ENCODE measurements around the gene FCHSD1.

The FCHSD1 gene

GRCh38 chr5:141634720-141635119, 16.5 kb downstream of the FCHSD1 start:
- peak overlapping the region; percentile 96 for H3K4me3 Mint-ChIP-seq
- DNase-seq: no peak
- H3K27ac Mint-ChIP-seq: no peak overlapping the region
- peaks cover 19% of the 10 kb centered on the region for H3K27me3 Mint-ChIP-seq (ENCODE audit: low read depth, poor library complexity)
- H3K9me3 Mint-ChIP-seq: no peaks in the 10 kb centered on the region
- peaks cover 25% of the 10 kb centered on the region for H3K4me1 Mint-ChIP-seq
- TF ChIP-seq CTCF (IDR thresholded peaks at IDR 0.05): no peak
- H3K36me3 Mint-ChIP-seq (ENCODE audit: low read depth): peaks cover 34% of the 10 kb centered on the region

- Mint-ChIP-seq H3K4me1 (peaks cover 25% of the 10 kb centered on the region), H3K9me3 (no peaks in the 10 kb centered on the region), H3K27me3 (ENCODE audit: low read depth, poor library complexity) (peaks cover 14% of the 10 kb centered on the region)
Observed at GRCh38 chr5:141633871-141634561, 17.2 kb downstream of the FCHSD1 start.

GRCh38 chr5:141632650-141633049, 18.6 kb downstream of the FCHSD1 start:
- Mint-ChIP-seq H3K27ac (peak overlapping the region; percentile 50), H3K36me3 (ENCODE audit: low read depth) (peaks cover 54% of the 10 kb centered on the region), H3K4me3 (no peak overlapping the region), H3K27me3 (ENCODE audit: low read depth, poor library complexity) (peaks cover 3% of the 10 kb centered on the region), H3K4me1 (peaks cover 25% of the 10 kb centered on the region), H3K9me3 (no peaks in the 10 kb centered on the region)
- no peak for DNase-seq
- no peak for TF ChIP-seq CTCF (IDR thresholded peaks at IDR 0.05)

More at GRCh38 chr5:141633871-141634561, 17.2 kb downstream of the FCHSD1 start:
- H3K36me3 Mint-ChIP-seq (ENCODE audit: low read depth): peaks cover 41% of the 10 kb centered on the region
- no peak for DNase-seq
- H3K4me3 Mint-ChIP-seq: no peak overlapping the region
- H3K27ac Mint-ChIP-seq: no peak overlapping the region
- TF ChIP-seq CTCF (IDR thresholded peaks at IDR 0.05): no peak

- Mint-ChIP-seq H3K36me3 (ENCODE audit: low read depth) (peaks cover 72% of the 10 kb centered on the region), H3K27me3 (ENCODE audit: low read depth, poor library complexity) (no peaks in the 10 kb centered on the region), H3K27ac (no peak overlapping the region), H3K4me3 (no peak overlapping the region), H3K4me1 (peaks cover 18% of the 10 kb centered on the region), H3K9me3 (no peaks in the 10 kb centered on the region)
- DNase-seq: no peak
- no peak for TF ChIP-seq CTCF (IDR thresholded peaks at IDR 0.05)
Observed at GRCh38 chr5:141630570-141631140, 20.6 kb downstream of the FCHSD1 start.

GRCh38 chr5:141628175-141628788, 22.9 kb downstream of the FCHSD1 start:
- Mint-ChIP-seq H3K27ac (no peak overlapping the region), H3K4me1 (no peaks in the 10 kb centered on the region), H3K9me3 (no peaks in the 10 kb centered on the region)

More at GRCh38 chr5:141628175-141628788, 22.9 kb downstream of the FCHSD1 start:
- TF ChIP-seq CTCF (IDR thresholded peaks at IDR 0.05): no peak
- DNase-seq: no peak
- H3K4me3 Mint-ChIP-seq: no peak overlapping the region
- no peaks in the 10 kb centered on the region for H3K27me3 Mint-ChIP-seq (ENCODE audit: low read depth, poor library complexity)
- H3K36me3 Mint-ChIP-seq (ENCODE audit: low read depth): peaks cover 77% of the 10 kb centered on the region
